Ishikawa (cell line): Measurements from ENCODE around the gene TMEM184B.

Experiments
- EP300 ChIP-seq: IDR thresholded peaks from 2 replicates; pipeline ENCODE4 v1.6.1; 2012; ENCODE audit warnings: borderline replicate concordance
- RAD21 ChIP-seq: IDR thresholded peaks from 2 replicates; pipeline ENCODE4 v1.6.1; 2012; ENCODE audit warnings: low read depth
- USF1 ChIP-seq: IDR thresholded peaks from 2 replicates; pipeline ENCODE4 v1.6.1; 2012

DNA sequence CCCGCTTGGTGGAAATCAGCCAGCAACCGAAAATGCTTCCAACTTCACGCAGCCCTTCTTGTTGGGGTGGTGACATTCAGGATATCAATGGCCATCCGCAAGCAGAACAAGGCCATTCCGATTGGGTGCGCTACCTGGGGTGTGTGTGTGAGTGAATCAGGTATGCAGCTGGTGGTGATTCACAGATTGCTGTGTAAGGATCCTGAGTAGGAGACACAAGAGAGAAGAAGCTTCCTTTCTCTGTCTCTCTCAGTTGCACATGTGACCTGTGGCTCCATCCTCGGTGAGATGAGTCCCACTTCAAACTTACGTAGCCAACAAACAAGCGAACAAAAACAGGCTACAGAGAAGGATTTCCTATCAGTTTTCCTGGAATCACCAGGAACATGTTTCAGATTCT, 9.6 kb upstream of the TMEM184B start:
- no peak for TF ChIP-seq RAD21
- TF ChIP-seq EP300, result no peak
- TF ChIP-seq USF1, result no peak
